ENCODE measurements around the gene BDKRB1.
"Not testable (repeated sequence)": the region's sequence is repeated elsewhere in the genome, so short reads cannot be mapped to it uniquely, and the experiment has no call there.

Gene BDKRB1

DNA sequence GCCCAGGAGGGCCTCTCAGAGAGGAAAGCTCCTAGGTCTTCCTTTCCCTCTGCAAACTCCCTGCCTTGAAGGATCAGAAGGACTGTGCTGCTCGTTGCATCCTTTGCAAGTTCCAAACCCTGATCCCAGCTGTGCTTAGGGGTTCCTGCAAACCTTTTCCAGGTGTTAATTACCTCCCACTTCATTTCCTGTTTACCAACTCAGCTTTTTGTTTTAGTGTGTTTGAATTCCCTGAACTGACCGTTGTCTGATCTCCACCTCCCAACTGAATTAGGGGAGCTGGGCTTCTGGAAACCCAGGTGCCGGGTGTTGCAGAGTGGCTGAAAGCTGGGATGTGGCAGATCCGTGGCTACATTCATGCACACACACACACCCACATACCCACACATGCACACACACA lies 20.6 kb upstream of the BDKRB1 start:
- no peak for DNase-seq

DNA sequence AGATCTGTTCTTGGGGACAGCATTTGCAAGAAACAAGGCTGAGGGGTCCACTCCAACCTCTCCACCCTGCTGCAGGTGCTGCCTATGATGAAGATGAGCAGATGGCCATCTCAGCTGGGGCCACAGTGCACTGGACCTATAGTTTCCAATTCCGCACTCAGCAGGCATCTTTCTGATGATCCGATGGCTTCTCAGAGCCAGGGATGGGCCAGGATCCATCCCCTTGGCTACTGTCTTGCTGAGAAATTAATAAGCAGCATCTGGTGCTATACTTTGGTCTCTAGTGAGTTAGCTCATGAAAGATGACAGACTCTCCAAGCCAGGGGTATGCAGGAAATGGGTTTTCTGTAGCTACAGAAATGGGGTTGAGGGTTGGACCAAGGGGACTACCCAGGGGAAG lies 18.4 kb upstream of the BDKRB1 start:
- no peak for DNase-seq

GRCh38 chr14:96238676-96239265 lies 17.2 kb upstream of the BDKRB1 start:
- no peak for DNase-seq

DNA sequence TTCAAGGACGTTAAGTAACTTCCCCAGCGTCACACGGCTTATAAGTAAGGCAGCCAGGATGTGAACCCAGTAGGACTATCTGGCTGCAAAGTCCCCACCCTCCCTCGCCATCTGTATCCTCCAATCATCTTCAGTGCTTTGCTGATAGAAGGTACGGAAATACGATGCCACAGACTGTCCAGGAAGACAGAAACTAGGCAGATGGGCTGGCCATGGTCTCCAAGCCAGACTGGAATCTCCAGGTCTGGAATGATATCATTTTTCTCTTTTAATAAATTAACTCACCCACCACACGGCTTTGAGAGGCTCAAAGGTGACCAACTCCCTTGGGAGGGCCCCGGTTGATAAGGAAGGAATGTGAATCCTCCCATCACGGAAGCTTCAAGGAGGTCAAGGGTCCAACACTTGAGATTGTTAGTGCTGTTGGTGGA lies 16.3 kb upstream of the BDKRB1 start:
- DNase-seq = no peak

- no peak for DNase-seq
Measured at GRCh38 chr14:96240641-96241040, 15.4 kb upstream of the BDKRB1 start.

DNA sequence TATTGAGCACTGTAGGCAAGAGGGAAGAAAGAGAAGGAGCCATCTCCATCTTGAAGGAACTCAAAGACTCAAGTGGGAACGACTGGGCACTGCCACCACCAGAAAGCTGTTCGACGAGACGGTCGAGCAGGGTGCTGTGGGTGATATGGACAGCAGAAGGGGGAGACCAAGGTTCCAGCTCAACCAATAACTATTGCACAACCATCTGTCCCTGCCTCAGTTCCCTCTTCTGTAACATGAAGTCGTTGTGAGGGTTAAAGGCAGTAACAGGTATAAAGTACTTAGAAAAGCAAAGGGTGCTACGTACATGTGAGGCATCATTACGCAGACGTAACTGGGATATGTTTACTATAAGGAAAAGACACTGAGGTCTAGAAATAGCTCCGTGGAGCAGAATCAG lies 13.9 kb upstream of the BDKRB1 start:
- no peak for DNase-seq

DNA sequence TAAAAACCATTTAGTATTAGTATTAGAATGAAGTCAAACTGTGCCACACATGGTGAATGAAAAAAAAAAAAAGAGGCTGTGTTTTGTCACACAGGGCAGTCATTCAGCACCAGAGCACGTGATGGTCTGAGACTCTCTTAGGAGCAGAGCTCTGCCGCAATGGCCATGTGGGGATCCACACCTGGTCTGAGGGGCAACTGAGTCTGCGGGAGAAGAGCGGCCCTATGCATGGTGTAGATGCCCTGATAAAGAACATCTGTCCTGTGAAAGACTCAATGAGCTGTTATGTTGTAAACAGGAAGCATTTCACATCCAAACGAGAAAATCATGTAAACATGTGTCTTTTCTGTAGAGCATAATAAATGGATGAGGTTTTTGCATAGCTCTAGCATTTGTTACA lies 12.2 kb upstream of the BDKRB1 start:
- no peak for DNase-seq

DNA sequence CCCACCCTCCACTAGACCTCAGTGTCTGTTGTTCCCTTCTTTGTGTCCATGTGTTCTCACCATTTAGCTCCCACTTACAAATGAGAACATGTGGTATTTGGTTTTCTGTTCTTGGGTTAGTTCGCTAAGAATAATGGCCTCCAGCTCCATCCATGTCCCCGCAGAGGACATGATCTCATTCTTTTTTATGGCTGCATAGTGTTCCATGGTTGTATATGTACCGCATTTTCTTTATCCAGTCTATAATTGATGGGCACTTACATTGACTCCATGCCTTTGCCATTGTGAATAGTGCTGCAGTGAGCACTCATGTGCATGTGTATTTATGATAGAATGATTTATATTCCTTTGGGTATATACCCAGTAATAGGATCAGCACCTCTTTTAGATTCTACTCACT lies 10.9 kb upstream of the BDKRB1 start:
- not testable (repeated sequence) for DNase-seq

DNA sequence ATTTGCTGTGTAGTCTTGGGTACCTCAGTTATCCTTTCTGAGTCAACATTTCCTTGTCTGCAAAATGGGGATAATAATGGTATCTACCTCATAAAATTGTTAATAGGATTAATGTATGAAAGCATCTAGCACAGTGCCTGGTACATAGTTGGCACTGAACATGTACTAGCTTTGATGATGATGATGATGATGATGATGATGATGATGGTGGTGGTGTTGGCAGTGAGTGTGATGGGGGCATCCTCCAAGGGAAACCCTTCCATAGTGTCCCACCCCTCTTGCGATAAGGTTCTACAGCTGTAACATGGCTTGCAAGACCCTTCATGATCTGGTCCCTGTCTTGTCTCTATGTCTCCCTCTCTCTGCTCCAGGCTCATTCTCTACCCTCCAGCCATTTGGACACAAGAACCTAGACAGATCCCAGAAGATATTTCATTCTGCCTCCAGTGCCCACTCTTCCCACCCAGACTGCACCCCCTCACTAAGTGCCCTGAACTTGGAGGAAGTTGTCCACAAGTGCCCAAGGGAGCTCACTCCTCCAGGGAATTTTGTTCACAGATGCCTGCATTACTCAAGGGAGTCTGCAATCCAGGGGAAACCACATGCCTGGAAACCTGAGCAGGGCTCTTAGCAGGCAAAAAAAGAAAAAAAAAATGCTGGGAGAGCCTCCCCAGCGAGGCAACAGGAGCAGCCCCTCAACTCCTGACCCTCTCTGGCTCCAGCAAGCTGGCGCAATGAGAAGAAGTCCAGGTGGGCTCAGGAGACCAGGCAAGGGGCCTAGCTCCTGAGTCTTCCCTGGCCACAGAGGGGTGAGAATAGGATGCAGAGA lies 10.1 kb upstream of the BDKRB1 start:
- no peak for DNase-seq

DNA sequence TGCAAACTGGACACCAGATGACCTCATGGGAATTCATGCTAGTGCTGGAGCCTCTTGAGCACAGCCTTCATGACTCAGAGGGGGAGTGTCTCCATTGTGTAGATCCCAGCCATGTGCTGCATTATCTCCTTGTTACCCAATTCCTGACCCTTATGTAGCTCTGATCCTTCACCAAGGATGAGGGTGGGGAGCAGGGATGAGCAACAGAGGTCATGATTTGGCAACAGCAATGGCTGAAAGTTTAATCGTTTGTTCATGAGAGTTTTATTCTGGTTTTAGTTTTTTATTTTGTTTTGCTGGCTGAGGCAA lies 9.5 kb upstream of the BDKRB1 start:
- no peak for DNase-seq

GRCh38 chr14:96247031-96247430 lies 9.0 kb upstream of the BDKRB1 start:
- no peak for DNase-seq

DNA sequence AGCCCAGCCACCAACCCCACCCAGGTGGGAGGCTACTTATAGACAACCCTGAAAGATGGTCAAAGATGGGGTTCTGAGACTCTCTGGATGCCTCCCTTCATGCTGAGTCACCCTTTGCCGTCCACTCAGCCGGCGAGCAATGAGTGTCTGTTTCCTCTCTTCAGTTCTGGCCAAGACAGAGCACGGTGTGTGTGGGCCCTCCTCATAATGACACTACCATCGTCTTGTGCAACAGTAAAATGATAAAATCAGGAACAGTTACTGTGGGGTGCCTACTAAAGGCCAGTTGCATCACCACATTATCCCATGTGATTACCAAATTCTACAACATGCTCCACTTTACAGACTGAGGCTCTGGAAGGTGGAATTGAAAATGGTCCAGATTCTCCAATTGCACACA lies 7.0 kb upstream of the BDKRB1 start:
- DNase-seq = no peak

GRCh38 chr14:96250485-96250884 lies 5.5 kb upstream of the BDKRB1 start:
- no peak for DNase-seq

DNA sequence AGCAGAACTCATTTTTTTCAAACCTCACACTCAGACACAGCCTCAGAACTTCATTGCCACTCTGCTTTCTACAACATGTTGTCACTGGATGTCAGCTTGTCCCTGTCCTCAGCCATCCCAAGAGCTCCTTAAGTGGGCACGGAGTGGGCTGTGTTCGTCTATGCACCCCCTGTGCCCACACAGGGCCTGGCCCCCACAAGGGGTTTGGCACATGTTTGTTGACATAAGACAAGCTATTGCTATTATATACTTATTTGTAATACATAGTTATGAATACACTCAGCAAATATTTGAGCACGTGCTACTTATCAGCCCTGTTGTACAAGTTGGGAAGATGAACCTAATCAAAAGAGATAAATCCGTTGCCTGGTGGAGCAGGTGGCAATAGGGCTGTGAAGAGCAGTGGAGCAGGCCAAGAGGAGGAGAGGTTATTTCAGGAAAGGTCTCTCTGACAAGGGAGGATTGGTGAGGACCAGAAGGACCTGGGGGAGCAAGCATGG lies 4.3 kb upstream of the BDKRB1 start:
- no peak for DNase-seq

DNA sequence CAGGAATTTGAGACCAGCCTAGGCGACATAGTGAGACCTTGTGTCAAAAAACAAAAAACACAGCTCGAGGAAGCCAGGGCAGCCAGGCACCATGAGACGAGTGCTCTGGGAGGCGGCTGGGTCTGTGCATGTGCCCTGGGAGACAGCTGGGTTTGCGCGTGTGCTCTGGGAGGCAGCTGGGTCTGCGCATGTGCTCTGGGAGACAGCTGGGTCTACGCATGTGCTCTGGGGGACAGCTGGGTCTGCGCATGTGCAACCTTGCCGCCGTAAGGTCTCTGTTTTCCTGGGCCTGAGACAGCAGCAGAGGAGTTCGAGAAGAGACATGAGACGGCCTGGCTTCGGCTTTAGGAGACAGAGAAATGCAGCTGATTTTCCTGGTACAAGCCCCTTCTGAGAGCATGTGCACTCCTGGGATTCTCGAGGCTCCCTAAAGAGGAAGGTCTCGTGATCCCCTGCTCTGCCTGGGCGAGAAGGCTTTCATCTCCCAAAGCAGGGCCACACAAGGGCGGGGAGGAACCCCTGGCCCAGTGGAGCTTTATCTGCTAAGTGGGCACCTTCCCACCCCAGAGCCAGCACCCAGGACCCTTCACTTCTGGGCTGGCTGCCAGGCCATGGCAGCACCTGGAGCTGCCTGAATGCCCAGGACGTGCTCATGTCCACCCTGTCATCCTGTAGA lies 3.5 kb upstream of the BDKRB1 start:
- DNase-seq = peak; percentile 91 to 94

GRCh38 chr14:96252999-96253539 lies 2.9 kb upstream of the BDKRB1 start:
- DNase-seq = peak in 1 of 2 experiments; percentile 33

- no peak for DNase-seq
Measured at GRCh38 chr14:96254687-96255086, 1.3 kb upstream of the BDKRB1 start.

- DNase-seq = no peak
Measured at GRCh38 chr14:96256407-96256806, 397 bp downstream of the BDKRB1 start.

DNA sequence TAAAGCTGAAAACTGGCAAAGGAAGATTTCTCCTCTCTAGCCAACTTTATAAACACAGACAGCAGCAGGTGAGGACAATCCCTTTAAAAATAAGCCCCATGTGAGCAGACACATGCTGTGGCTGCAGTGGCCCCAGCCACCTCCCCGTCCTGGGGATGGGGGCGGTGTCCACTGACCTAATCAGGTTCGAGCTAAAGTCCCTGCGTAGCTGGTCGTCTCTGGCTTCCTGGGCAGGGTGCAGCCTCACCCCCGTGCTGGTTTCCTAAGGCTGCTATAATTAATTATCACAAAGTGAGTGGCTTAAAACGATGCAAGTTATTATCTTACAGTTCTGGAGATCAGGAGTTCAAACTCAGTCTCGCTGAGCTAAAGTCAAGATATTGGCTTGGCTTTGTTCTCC lies 1.0 kb downstream of the BDKRB1 start:
- no peak for DNase-seq

DNA sequence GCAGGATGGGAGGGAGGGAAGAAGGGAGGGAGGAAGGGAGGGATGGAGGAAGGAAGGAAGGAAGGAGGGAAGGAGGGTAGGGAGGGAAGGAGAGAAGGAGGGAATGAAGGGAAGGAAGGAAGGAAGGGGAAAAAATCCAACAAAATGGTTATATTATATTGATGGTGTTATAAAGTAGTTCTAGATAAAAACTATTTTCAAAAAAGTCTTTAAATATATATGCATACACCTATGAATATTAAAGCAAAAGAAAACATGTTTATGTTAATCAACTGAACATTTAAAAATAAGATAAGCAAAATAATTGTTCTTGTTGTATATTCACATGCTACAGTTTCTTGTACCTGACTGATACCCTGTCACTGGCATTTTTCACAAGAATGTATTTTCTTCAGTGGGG lies 1.9 kb downstream of the BDKRB1 start:
- DNase-seq = no peak

DNA sequence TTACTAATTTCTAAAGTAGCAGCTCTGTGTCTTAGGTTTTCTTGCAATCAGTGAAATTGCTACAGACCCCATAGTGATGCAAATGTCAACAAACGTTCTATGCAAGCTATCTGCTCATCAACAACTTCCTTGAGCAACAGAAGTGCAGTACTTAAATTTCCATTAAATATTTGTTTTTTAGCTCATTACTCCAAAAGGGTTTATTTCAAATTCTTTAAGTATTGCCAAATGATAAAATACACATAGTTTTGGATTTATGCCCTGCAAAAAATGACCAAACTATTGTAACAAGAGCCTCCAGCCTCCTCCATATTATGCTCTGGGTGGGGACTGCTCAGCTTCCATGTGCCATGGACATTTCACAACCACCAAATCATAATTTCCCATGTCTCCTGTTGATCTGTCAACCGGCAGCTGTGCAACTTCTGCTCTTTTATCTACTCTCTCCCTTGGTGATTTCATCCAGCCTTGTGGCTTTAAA lies 4.4 kb downstream of the BDKRB1 start:
- peak in 1 of 2 experiments; percentile 62 for DNase-seq

DNA sequence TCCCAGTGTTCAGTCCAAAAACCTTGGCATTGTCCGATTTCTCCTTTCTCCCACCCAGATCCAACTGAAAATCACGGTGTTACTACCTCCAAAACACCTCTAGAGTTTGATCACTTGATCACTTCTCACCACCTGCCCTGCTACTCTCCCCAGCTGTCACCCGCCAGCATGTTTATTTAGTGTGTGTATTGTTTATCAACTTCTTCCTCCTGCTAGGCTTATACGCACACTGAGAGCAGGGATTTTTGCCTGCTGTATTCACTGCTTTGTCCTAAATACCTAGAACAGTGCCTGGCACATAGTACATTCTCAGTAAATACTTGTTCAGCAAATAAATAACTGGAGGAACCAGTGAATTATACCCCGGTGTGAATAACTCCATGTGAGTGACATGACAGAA lies 5.0 kb downstream of the BDKRB1 start:
- DNase-seq = peak; percentile 79 to 80

DNA sequence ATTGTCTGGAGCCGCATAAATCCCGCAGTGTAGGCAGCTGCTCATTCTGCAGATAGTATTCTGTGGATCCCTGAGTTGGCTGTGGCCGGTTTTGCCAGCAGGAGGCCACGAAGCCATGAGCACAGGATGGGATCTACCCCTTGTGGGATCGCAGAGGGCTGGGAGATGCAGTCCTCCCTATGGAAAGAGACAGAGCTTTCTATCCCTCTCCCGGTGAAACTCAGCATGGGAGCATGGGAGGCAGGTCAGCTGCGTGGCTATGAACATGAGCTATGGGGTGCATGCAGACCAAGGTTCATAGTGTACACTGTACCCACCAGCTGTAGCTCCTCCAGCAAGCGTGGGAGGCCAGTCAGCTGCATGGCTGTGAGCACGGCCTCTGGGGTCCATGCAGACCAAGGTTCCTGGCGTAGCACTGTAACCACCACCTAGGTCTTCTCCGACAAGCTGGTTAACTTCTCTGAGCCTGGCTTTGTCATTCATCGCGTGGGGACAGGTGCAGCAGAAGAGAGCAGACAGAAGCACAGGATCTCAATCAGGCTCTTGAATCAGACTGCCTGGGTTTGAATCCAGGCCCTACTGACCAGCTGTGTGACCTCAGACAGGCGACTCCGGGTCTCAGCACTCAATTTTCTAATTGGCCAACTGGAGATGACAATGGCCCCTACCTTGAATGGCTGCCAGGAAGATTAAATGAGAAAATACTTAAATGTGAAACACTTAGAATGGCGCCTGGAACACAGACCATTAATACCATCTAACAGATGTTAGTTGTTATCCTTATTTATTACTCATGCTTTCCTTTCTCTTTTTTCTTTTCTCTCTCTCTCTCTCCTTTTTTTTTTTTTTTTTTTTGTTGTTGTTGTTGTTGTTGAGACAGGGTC lies 6.0 kb downstream of the BDKRB1 start:
- peak; percentile 51 to 76 for DNase-seq

Measured in SHP77 (cell line).